HUES48 (cell line): ENCODE data around the gene SPATA16.
"Not testable (repeated sequence)": the region's sequence is repeated elsewhere in the genome, so short reads cannot be mapped to it uniquely, and the experiment has no call there.

Experiments used
- H3K27ac ChIP-seq: one replicate; pipeline ENCODE4 v1.7.0; 2013; ENCODE audit warnings: low read depth, low read length, inconsistent platforms
- H3K27me3 ChIP-seq: 2 replicates; pipeline ENCODE4 v1.6.1; 2013; ENCODE audit warnings: mild to moderate bottlenecking, low read length; ENCODE audit not compliant: control insufficient read depth, insufficient read depth
- H3K36me3 ChIP-seq: 2 replicates; pipeline ENCODE4 v1.6.1; 2013; ENCODE audit warnings: low read length; ENCODE audit not compliant: control insufficient read depth, insufficient read depth
- H3K4me1 ChIP-seq: 2 replicates; pipeline ENCODE4 v1.6.1; 2013; ENCODE audit warnings: mild to moderate bottlenecking, low read length; ENCODE audit not compliant: control insufficient read depth, insufficient read depth
- H3K4me3 ChIP-seq: 2 replicates; pipeline ENCODE4 v1.5.1; 2013; ENCODE audit warnings: mild to moderate bottlenecking, low read depth, low read length
- H3K9ac ChIP-seq: 2 replicates; pipeline ENCODE4 v1.6.1; 2013; ENCODE audit warnings: mild to moderate bottlenecking, low read depth, low read length, moderate library complexity
- H3K9me3 ChIP-seq: 2 replicates; pipeline ENCODE4 v1.6.1; 2013; ENCODE audit warnings: low read length; ENCODE audit not compliant: control insufficient read depth, insufficient read depth

SPATA16 gene, protein sequence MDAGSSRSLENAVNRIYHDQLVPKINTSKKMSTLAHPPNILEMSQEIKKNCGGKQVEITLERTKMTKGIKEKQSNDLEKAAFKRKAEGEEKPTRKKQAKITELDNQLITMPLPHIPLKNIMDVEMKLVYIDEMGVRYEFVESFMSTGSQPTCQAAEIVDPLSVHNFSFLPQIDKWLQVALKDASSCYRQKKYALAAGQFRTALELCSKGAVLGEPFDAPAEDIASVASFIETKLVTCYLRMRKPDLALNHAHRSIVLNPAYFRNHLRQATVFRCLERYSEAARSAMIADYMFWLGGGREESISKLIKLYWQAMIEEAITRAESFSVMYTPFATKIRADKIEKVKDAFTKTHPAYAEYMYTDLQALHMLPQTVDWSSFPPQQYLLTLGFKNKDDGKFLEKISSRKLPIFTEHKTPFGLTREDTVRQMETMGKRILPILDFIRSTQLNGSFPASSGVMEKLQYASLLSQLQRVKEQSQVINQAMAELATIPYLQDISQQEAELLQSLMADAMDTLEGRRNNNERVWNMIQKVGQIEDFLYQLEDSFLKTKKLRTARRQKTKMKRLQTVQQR

DNA sequence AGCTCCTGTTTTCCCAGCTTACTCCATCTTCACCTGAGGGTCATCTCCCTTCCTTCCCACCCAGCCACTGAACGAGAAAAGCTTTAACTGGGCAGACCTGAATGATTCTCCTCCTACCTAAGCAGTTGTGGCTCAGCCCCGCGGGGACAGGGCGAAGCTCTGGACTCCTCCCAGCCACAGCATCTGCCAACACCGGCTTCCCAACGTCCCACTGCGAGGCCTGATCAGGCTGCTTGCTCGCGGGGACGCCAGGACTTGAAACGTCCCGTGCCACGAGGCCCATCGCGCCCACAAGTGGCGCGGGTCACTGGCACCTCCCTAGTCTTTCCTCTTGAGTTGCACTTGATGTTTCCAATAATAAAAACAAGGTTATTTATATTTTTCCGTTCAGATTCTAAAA is at the start of gene SPATA16:
Gene SPATA16 (minus strand): TSS at position 250 of the 400 bp plus-strand sequence. CDS start 23,504 bp downstream, outside the sequence.
- Histone ChIP-seq H3K27me3 (no peaks in the 10 kb centered on the region), H3K4me3 (no peak within 1 kb of the TSS), H3K9ac (no peak within 1 kb of the TSS), H3K9me3 (no peaks in the 10 kb centered on the region), H3K4me1 (peaks cover 20% of the 10 kb centered on the region), H3K36me3 (no peaks in the 10 kb centered on the region), H3K27ac (peak within 1 kb of the TSS; percentile 27)

DNA sequence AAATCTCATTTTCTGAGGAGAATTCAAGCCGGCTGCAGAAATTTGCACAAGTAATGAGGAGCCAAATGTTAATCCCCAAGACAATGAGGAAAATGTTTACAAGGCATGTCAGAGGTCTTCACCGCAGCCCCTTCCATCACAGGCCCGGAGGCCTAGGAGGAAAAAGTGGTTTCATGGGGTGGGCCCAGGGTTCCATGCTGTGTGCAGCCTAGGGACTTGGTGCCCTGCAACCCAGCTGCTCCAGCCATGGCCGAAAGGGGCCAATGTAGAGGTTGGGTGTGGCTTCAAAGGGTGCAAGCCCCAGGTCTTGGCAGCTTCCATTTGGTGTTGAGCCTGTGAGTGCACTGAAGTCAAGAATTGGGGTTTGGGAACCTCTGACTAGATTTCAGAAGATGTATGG is 42.0 kb upstream of the SPATA16 start:
- H3K27ac ChIP-seq, H3K27me3 ChIP-seq, H3K4me3 ChIP-seq, H3K4me1 ChIP-seq, H3K9ac ChIP-seq, H3K36me3 ChIP-seq: not testable (repeated sequence)
- H3K9me3 ChIP-seq, result peaks cover 33% of the 10 kb centered on the region

DNA sequence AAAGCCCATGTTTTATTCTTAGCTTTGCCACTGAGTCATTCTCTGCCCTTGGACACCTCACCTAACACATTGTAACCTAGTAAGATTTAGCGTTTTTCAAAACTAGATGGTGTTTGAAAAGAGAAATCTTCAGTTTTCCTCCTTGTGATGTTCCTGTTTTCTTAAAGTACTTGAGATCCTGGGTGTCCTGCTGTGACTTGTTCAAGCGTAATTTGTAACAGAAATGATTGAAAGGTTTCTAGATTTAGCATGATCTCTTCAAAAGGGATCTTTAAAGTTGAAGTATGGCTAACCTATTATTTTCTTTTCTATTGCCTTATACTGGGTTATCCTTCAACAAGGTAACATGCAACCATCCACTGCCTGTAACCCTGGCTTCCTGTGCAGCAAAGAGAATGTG is 32.6 kb upstream of the SPATA16 start:
- no peak overlapping the region for H3K9ac ChIP-seq
- H3K27ac ChIP-seq, result peak overlapping the region; percentile 76
- peaks cover 19% of the 10 kb centered on the region for H3K4me1 ChIP-seq
- H3K27me3 ChIP-seq, result no peaks in the 10 kb centered on the region
- no peaks in the 10 kb centered on the region for H3K36me3 ChIP-seq
- H3K4me3 ChIP-seq, result 0 out of 2 replicates have a peak overlapping the region, but pooled peaks have one; percentile 37
- H3K9me3 ChIP-seq, result no peaks in the 10 kb centered on the region

DNA sequence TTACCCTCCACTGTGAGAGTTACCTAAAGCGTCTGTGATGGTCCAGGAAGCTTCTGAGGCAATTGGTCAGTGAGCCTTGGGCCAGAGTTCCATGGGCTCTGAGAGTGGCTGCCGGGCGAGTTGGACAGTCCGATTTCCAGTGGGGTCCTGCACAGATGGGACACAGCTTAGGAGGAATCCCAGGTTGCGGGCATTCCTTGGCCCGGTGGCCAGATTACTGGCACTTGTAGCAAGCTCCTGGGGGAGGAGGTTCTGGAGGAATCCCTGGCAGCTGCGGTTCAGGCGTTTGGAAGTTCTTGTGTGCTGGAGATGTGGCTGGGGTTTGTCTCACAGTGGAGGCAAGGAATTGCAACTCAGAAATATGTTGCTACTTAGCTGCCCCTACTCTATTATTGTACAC is 18.1 kb upstream of the SPATA16 start:
- H3K9me3 ChIP-seq, H3K9ac ChIP-seq, H3K36me3 ChIP-seq, H3K27me3 ChIP-seq, H3K27ac ChIP-seq, H3K4me3 ChIP-seq: not testable (repeated sequence)
- peaks cover 18% of the 10 kb centered on the region for H3K4me1 ChIP-seq

DNA sequence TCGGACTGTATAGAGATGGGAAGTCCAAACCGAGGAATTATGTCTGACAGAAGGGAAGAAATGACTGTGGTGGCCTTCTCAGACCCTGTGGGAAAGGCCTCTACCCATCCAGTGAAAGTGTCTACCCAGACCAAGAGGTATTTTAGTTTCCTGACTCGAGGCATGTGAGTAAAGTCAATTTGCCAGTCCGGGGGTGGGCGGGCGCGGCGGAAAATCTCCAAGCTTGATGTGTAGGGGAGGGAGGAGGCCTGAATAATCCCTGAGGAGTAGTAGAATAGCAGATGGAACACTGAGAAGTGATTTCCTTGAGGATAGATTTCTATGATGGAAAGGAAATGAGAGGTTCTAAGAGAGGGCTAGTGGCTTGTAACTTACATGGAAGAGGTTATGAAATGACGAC is 15.5 kb upstream of the SPATA16 start:
- not testable (repeated sequence) for H3K27me3 ChIP-seq, H3K36me3 ChIP-seq, H3K27ac ChIP-seq, H3K9me3 ChIP-seq, H3K9ac ChIP-seq, H3K4me3 ChIP-seq
- H3K4me1 ChIP-seq, result peaks cover 19% of the 10 kb centered on the region

DNA sequence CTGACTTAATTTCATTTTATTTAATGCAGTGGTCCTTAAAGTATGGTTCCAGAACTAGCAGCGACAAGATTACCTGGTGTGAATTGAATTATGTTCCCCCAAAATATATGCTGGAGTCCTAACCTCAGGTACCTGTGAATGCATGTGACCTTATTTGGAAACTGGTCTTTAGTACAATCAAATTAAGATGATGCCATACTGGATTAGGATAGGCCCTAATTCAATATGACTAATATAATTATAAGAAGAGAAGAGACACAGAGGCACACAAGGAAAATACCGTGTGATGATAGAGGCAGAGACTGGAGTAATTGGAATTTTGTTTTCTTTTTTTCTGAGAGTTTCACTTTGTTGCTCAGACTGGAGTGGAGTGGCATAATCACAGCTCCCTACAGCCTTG is 12.6 kb upstream of the SPATA16 start:
- Histone ChIP-seq H3K9ac (no peak overlapping the region), H3K36me3 (no peaks in the 10 kb centered on the region), H3K27ac (no peak overlapping the region), H3K4me1 (peaks cover 19% of the 10 kb centered on the region), H3K9me3 (no peaks in the 10 kb centered on the region), H3K4me3 (no peak overlapping the region), H3K27me3 (no peaks in the 10 kb centered on the region)

DNA sequence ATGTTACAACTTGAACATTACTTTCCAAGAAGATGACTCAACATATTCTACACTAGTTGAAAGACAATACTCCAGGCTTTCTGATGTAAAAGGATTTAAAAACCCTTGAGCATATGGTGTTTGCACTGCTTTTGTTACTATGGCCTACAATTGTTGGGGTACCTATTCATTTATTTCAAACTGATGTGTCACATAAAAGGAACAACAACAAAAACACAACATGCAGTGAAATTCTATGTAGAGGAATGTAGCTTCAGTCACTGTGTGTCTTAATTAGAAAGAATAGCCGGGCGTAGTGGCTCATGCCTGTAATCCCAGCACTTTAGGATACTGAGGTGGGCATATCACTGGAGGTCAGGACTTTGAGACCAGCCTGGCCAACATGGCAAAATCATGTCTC is 1.6 kb downstream of the SPATA16 start:
- peaks cover 20% of the 10 kb centered on the region for H3K4me1 ChIP-seq
- H3K4me3 ChIP-seq, result no peak overlapping the region
- no peaks in the 10 kb centered on the region for H3K27me3 ChIP-seq
- H3K9ac ChIP-seq, result no peak overlapping the region
- H3K9me3 ChIP-seq, result no peaks in the 10 kb centered on the region
- no peaks in the 10 kb centered on the region for H3K36me3 ChIP-seq
- H3K27ac ChIP-seq, result peak overlapping the region; percentile 27

DNA sequence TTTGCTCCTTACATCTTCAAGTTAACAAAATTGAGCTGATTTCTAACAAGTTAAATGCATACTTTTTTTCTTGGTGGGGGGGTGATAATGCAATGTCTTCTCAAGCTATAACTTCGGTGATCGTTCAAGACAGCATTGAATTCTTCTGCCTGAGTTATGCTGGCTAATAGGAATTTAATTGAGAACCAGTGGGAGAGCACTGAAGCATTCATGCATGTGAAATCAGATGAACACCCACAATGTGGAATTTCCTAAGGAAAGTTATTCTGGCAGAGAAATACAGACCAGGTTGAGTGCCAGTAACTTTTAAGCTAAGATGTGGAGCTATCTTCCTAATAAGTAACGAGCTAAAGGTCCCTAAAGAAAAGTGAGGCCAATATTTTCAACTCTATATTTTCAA is 3.0 kb downstream of the SPATA16 start:
- Histone ChIP-seq H3K4me3 (no peak overlapping the region), H3K27ac (no peak overlapping the region), H3K36me3 (no peaks in the 10 kb centered on the region), H3K9ac (no peak overlapping the region), H3K27me3 (no peaks in the 10 kb centered on the region), H3K9me3 (no peaks in the 10 kb centered on the region), H3K4me1 (peaks cover 20% of the 10 kb centered on the region)

DNA sequence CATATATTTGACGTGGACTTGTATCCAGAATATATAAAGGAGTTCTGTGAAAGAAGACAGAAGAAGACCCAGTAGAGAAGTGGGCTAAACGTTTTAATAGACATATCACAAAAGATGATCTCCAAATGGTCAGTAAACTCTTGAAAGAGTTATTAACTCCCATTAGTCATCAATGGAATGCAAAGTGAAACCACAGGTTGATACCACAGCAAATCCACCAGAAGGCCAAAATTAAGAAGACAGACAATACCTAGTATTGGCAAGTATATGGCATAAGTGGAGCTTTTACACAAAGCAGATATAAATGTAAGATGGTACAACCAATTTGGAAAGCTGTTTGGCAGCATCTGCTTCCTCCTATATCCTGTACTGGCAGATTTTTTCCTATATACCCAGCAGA is 6.0 kb downstream of the SPATA16 start:
- Histone ChIP-seq H3K9ac (no peak overlapping the region), H3K4me1 (peaks cover 20% of the 10 kb centered on the region), H3K27me3 (no peaks in the 10 kb centered on the region), H3K27ac (no peak overlapping the region), H3K4me3 (no peak overlapping the region), H3K9me3 (no peaks in the 10 kb centered on the region), H3K36me3 (no peaks in the 10 kb centered on the region)

DNA sequence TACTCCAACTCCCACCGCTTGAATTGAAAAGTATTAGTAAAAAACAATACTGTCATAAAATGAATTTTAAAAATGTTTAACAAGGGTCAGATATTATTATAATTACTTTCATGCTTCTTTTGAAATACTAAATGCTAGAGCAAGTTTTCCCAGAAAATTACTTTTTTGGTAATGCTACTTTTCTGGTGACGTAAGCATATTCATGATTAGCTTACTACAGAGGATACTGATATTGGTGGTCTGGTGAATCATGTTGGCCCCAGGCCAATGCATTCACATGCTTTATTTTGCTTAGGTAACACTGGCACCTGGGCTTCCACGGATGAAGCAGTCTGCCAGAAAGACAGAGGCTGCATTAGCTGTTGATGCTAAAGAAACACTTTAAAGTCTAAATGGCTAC is 12.4 kb downstream of the SPATA16 start:
- H3K27ac ChIP-seq, result no peak overlapping the region
- no peaks in the 10 kb centered on the region for H3K9me3 ChIP-seq
- peaks cover 10% of the 10 kb centered on the region for H3K4me1 ChIP-seq
- H3K27me3 ChIP-seq, result no peaks in the 10 kb centered on the region
- no peak overlapping the region for H3K4me3 ChIP-seq
- no peak overlapping the region for H3K9ac ChIP-seq
- H3K36me3 ChIP-seq, result no peaks in the 10 kb centered on the region

DNA sequence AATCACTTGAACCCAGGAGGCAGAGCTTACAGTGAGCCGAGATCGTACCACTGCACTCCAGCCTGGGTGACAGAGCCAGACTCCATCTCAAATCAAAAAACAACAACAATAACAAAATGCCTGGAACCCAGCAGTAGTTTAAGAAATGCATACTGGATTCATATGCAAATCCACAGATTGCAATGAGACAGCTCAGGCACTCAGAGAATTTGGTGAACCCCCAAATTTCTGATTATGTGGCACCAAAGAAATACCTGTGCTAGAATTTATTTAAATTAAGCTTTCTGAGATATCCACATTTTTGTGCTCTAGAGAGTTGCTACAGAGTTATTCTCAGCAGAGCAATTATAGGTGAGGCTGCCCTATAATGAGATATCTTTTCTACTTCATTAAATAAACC is 29.7 kb downstream of the SPATA16 start:
- Histone ChIP-seq H3K36me3 (no peaks in the 10 kb centered on the region), H3K9ac (no peak overlapping the region), H3K4me1 (peaks cover 45% of the 10 kb centered on the region), H3K9me3 (no peaks in the 10 kb centered on the region), H3K4me3 (no peak overlapping the region), H3K27me3 (no peaks in the 10 kb centered on the region), H3K27ac (peak overlapping the region; percentile 42)
